ENCODE measurements around the gene SMARCC2. TPM values are rescaled to one million over a fixed set of nuclear protein-coding genes. Genes with fewer than 3 reads are reported as not detected.

SMARCC2 gene
- total and polyA plus RNA-seq, 2 of the 13 experiments (the other 11 are each of a cell fraction or from before 2014, with no cell fraction given), result 21.3 to 24.1 TPM

GRCh38 chr12:56197921-56198635, 8.8 kb upstream of the SMARCC2 start:
- Histone ChIP-seq H3K4me2 (ENCODE audit: low read depth, low read length) (no peak overlapping the region), H3K9me3 (ENCODE audit: low read length) (no peaks in the 10 kb centered on the region), H3K27me3 (ENCODE audit: control insufficient read depth in 1 of 2, insufficient read depth in 2 of 2, low read length in 2 of 2) (no peaks in the 10 kb centered on the region), H3K4me3 (replicated peaks in 1 of 3; ENCODE audit: insufficient read depth in 1 of 3, low read depth in 2 of 3, low read length in 3 of 3) (no peak overlapping the region), H3K9ac (ENCODE audit: insufficient read depth, low read depth, low read length) (no peak overlapping the region), H4K20me1 (ENCODE audit: insufficient read depth, low read length) (no peaks in the 10 kb centered on the region), H3K36me3 (replicated peaks in 1 of 2; ENCODE audit: control insufficient read depth in 1 of 2, insufficient read depth in 2 of 2, low read length in 2 of 2) (no peaks in the 10 kb centered on the region), H3K27ac (ENCODE audit: extremely low read length, insufficient read depth, low read length) (no peak overlapping the region), H3K79me2 (ENCODE audit: insufficient read depth, low read length) (no peaks in the 10 kb centered on the region), H2AFZ (ENCODE audit: low read length) (no peak overlapping the region), H3K4me1 (ENCODE audit: insufficient read depth, low read length) (peaks cover 4% of the 10 kb centered on the region)
- ATAC-seq, result no peak
- DNase-seq (ENCODE audit: low spot score), result no peak
- BruUV-seq (replicated peaks), result no TSS peak
- FAIRE-seq, result no peak
- 78% methylated on average over 9 of the region's 9 CpGs for WGBS (ENCODE audit: low lambda C conversion rate)
- in situ Hi-C loops (cut with HindIII; ENCODE audit: extremely low pct_ligation_motif_present, low pct_unique_long_range_greater_than_20kb), result loop anchor here (10.0 kb wide), 1 partner anchor 267 kb away; the partner anchor contains the start of gene SPRYD4
- intact Hi-C loops (cut with micrococcal nuclease; ENCODE audit: unreplicated experiment), result no loop called here
- ChIA-PET POLR2A (interaction anchor here (1.4 to 1.5 kb wide), 2 partner anchors 8 to 9 kb away, joined by 3 to 4 read pairs; partner anchors contain the start of gene SMARCC2), CTCF (ENCODE audit: low intra/inter-chr PET ratio, low total read pairs) (no interaction called here)
- no peak for TF ChIP-seq ZNF879 (CRISPR knock-in tag; IDR thresholded peaks at IDR 0.05)
- TF ChIP-seq PHF20 (CRISPR knock-in tag; IDR thresholded peaks at IDR 0.05), result no peak
- no peak for TF ChIP-seq ZBTB42 (CRISPR knock-in tag; IDR thresholded peaks at IDR 0.05)
- no peak for TF ChIP-seq E2F1 (CRISPR knock-in tag; IDR thresholded peaks at IDR 0.05)
- TF ChIP-seq ZBTB3 (CRISPR knock-in tag; IDR thresholded peaks at IDR 0.05; ENCODE audit: borderline replicate concordance, low read depth), result no peak
- no peak for TF ChIP-seq ZNF10 (CRISPR knock-in tag; IDR thresholded peaks at IDR 0.05; ENCODE audit: borderline replicate concordance, low read depth)
- TF ChIP-seq, protein P1, sequence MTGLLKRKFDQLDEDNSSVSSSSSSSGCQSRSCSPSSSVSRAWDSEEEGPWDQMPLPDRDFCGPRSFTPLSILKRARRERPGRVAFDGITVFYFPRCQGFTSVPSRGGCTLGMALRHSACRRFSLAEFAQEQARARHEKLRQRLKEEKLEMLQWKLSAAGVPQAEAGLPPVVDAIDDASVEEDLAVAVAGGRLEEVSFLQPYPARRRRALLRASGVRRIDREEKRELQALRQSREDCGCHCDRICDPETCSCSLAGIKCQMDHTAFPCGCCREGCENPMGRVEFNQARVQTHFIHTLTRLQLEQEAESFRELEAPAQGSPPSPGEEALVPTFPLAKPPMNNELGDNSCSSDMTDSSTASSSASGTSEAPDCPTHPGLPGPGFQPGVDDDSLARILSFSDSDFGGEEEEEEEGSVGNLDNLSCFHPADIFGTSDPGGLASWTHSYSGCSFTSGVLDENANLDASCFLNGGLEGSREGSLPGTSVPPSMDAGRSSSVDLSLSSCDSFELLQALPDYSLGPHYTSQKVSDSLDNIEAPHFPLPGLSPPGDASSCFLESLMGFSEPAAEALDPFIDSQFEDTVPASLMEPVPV (CRISPR knock-in tag; IDR thresholded peaks at IDR 0.05), result no peak
- TF ChIP-seq TRIM22 (IDR thresholded peaks at IDR 0.05), result no peak
- no peak for TF ChIP-seq ZNF138 (CRISPR knock-in tag; IDR thresholded peaks at IDR 0.05; ENCODE audit: low read depth)
- TF ChIP-seq ZNF616 (CRISPR knock-in tag; IDR thresholded peaks at IDR 0.05; ENCODE audit: low read depth), result no peak
- no peak for TF ChIP-seq ZBTB44 (CRISPR knock-in tag; IDR thresholded peaks at IDR 0.05)
- no peak for TF ChIP-seq CBX5 (CRISPR knock-in tag; IDR thresholded peaks at IDR 0.05; ENCODE audit: borderline replicate concordance)
